Peyer's patch (tissue), 4 donors: ENCODE results near the gene SATB1. TPM values are rescaled to one million over a fixed set of nuclear protein-coding genes. Genes with fewer than 3 reads are reported as not detected.

Experiments used
- DNase-seq, 3 donors: peaks; one replicate each; pipeline ENCODE4 v3.0.0-alpha.2; 2017 to 2019
- H3K27ac ChIP-seq, 4 donors: fragments of 200-600 bp; sonication (generic); one replicate each; pipeline ENCODE4 v1.5.1; 2016 to 2019
- H3K27me3 ChIP-seq, 2 donors: fragments of 200-600 bp; sonication (generic); one replicate each; pipeline ENCODE4 v1.5.1; 2019
- H3K36me3 ChIP-seq, 3 donors: fragments of 200-600 bp; sonication (generic); one replicate each; pipeline ENCODE4 v1.5.1; 2016 to 2019
- H3K4me1 ChIP-seq, 4 donors: fragments of 200-600 bp; sonication (generic); one replicate each; pipeline ENCODE4 v1.5.1; 2016 to 2019
- H3K4me3 ChIP-seq, 4 donors: fragments of 200-600 bp; sonication (generic); 1 replicate in 3 of 4; 2 replicates in 1 of 4; pipeline ENCODE4 v1.5.1; 2016 to 2019; ENCODE audit warnings: mild to moderate bottlenecking in 1 of 4
- H3K9me3 ChIP-seq, 4 donors: fragments of 200-600 bp; sonication (generic); one replicate each; pipeline ENCODE4 v1.5.1; 2016 to 2019; ENCODE audit warnings: mild to moderate bottlenecking in 1 of 4
- CTCF ChIP-seq, 6 experiments: fragments of 450-650 bp in 4 of 6; fragments of 200-600 bp in 2 of 6; sonication (generic) in 1 of 6; IDR thresholded peaks; one replicate each; pipeline ENCODE4 v1.5.1; 2017 to 2019; ENCODE audit warnings: antibody characterized with exemption in 6 of 6, mild to moderate bottlenecking in 3 of 6, moderate library complexity in 1 of 6
- POLR2A ChIP-seq, 2 donors: fragments of 450-650 bp; IDR thresholded peaks; one replicate each; pipeline ENCODE4 v1.5.1; 2017; ENCODE audit warnings: antibody characterized with exemption in 2 of 2, mild to moderate bottlenecking in 2 of 2, moderate library complexity in 2 of 2
- total RNA-seq, 4 donors: library from RNA; depleted of rRNA; stranded (reverse); fragments of >200 nt; gene quantifications; one replicate each; pipeline ENCODE4 v1.1.0, GENCODE V29; 2016

Gene SATB1
- total RNA-seq, 4 donors from 2014 or later, result 46.6 to 101 (median 63.2) TPM

- no peak for TF ChIP-seq CTCF (IDR thresholded peaks at IDR 0.05)
- H3K4me3 ChIP-seq, result no peak overlapping the region
- no peaks in the 10 kb centered on the region for H3K4me1 ChIP-seq
- H3K27ac ChIP-seq, result no peak overlapping the region
- no peaks in the 10 kb centered on the region for H3K27me3 ChIP-seq
- H3K9me3 ChIP-seq, result no peaks in the 10 kb centered on the region
- no peak for DNase-seq
- no peaks in the 10 kb centered on the region for H3K36me3 ChIP-seq
Observed at GRCh38 chr3:18302517-18302916, 122.6 kb downstream of the SATB1 start.

GRCh38 chr3:18301781-18302180 lies 123.4 kb downstream of the SATB1 start:
- DNase-seq, result no peak
- H3K36me3 ChIP-seq, result no peaks in the 10 kb centered on the region
- no peaks in the 10 kb centered on the region for H3K9me3 ChIP-seq
- no peak overlapping the region for H3K27ac ChIP-seq
- TF ChIP-seq CTCF (IDR thresholded peaks at IDR 0.05) (no peak), POLR2A (IDR thresholded peaks at IDR 0.05) (no peak)
- H3K27me3 ChIP-seq, result no peaks in the 10 kb centered on the region
- H3K4me3 ChIP-seq, result no peak overlapping the region
- no peaks in the 10 kb centered on the region for H3K4me1 ChIP-seq

GRCh38 chr3:18300916-18301315 lies 124.2 kb downstream of the SATB1 start:
- H3K4me1 ChIP-seq, result no peaks in the 10 kb centered on the region
- no peak overlapping the region for H3K27ac ChIP-seq
- no peaks in the 10 kb centered on the region for H3K9me3 ChIP-seq
- no peak for TF ChIP-seq POLR2A (IDR thresholded peaks at IDR 0.05)
- TF ChIP-seq CTCF (IDR thresholded peaks at IDR 0.05), result no peak
- no peaks in the 10 kb centered on the region for H3K36me3 ChIP-seq
- no peak overlapping the region for H3K4me3 ChIP-seq
- DNase-seq, result no peak
- H3K27me3 ChIP-seq, result no peaks in the 10 kb centered on the region

- H3K4me3 ChIP-seq, result no peak overlapping the region
- H3K4me1 ChIP-seq, result no peaks in the 10 kb centered on the region
- no peak for DNase-seq
- no peak overlapping the region for H3K27ac ChIP-seq
- no peaks in the 10 kb centered on the region for H3K9me3 ChIP-seq
- H3K36me3 ChIP-seq, result no peaks in the 10 kb centered on the region
- TF ChIP-seq POLR2A (IDR thresholded peaks at IDR 0.05), result no peak
- TF ChIP-seq CTCF (IDR thresholded peaks at IDR 0.05), result no peak
- no peaks in the 10 kb centered on the region for H3K27me3 ChIP-seq
Observed at GRCh38 chr3:18297126-18297525, 128.0 kb downstream of the SATB1 start.
